Measurements from ENCODE around the gene ARPC1B. TPM values are rescaled to one million over a fixed set of nuclear protein-coding genes. Genes with fewer than 3 reads are reported as not detected.
"Not testable (repeated sequence)": the region's sequence is repeated elsewhere in the genome, so short reads cannot be mapped to it uniquely, and the experiment has no call there.

Gene ARPC1B
- total and polyA plus RNA-seq, 2 donors (not counting 1 experiment from before 2014, with no cell fraction given), result 142 to 563 TPM

DNA sequence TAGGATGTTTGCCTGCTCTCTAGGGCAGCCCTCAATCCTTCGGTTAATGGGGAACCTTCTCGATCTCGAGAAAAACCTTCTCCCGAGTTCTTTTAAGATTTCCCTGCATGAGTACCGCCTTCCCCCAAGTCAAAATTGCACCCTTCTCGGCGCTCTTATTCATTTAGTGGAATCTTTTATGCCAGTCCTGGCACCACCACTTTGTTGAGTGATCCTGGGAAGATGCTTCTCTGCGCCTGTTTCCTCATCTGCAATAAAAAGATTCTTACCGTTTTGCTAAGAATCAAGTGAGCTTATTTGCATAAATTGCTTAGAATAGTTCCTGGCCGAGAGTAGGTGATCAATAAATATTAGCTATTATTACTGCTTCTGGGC, 48.1 kb upstream of the ARPC1B start:
- Histone ChIP-seq H4K20me1 (ENCODE audit: control insufficient read depth, insufficient read depth, low read length, poor library complexity, severe bottlenecking) (peaks cover 49% of the 10 kb centered on the region), H3K9ac (ENCODE audit: low read length) (peak overlapping the region; percentile 81), H2AFZ (ENCODE audit: insufficient read depth, low read depth, low read length, poor library complexity, severe bottlenecking) (peak overlapping the region; percentile 98), H3K27me3 (replicated peaks in 1 of 4; ENCODE audit: control extremely low read depth in 1 of 4, control insufficient read depth in 3 of 4, insufficient read depth in 4 of 4, low read length in 3 of 4) (no peaks in the 10 kb centered on the region), H3K4me3 (ENCODE audit: control extremely low read depth in 1 of 5, extremely low read depth in 1 of 5, insufficient read depth in 1 of 5, low read depth in 2 of 5, low read length in 4 of 5) (peak overlapping the region; percentile 88 to 99 (median 91)), H3K9me3 (ENCODE audit: control extremely low read depth in 1 of 3, control insufficient read depth in 2 of 3, insufficient read depth in 1 of 3, low read length in 2 of 3) (peaks cover 0 to under 1% (median 0%) of the 10 kb centered on the region in 3 donors), H3K79me2 (ENCODE audit: control insufficient read depth, insufficient read depth, low read length) (peaks cover 65% of the 10 kb centered on the region), H3K4me1 (ENCODE audit: control insufficient read depth in 2 of 2, insufficient read depth in 2 of 2, low read length in 2 of 2) (peaks cover 22 to 28% of the 10 kb centered on the region in 2 donors), H3K27ac (ENCODE audit: low read length in 2 of 2) (peak overlapping the region in 1 of 2 donors; percentile 80), H3K36me3 (replicated peaks in 1 of 2; ENCODE audit: control extremely low read depth in 1 of 2, control insufficient read depth in 1 of 2, extremely low read depth in 1 of 2, insufficient read depth in 2 of 2, low read length in 1 of 2) (no peaks in the 10 kb centered on the region), H3K4me2 (replicated peaks; ENCODE audit: low read depth, low read length, poor library complexity, severe bottlenecking) (peak overlapping the region; percentile 99)
- TF ChIP-seq, protein P1, sequence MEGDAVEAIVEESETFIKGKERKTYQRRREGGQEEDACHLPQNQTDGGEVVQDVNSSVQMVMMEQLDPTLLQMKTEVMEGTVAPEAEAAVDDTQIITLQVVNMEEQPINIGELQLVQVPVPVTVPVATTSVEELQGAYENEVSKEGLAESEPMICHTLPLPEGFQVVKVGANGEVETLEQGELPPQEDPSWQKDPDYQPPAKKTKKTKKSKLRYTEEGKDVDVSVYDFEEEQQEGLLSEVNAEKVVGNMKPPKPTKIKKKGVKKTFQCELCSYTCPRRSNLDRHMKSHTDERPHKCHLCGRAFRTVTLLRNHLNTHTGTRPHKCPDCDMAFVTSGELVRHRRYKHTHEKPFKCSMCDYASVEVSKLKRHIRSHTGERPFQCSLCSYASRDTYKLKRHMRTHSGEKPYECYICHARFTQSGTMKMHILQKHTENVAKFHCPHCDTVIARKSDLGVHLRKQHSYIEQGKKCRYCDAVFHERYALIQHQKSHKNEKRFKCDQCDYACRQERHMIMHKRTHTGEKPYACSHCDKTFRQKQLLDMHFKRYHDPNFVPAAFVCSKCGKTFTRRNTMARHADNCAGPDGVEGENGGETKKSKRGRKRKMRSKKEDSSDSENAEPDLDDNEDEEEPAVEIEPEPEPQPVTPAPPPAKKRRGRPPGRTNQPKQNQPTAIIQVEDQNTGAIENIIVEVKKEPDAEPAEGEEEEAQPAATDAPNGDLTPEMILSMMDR (IDR thresholded peaks at IDR 0.05), result no peak
- no peak for TF ChIP-seq EZH2 (IDR thresholded peaks at IDR 0.05; ENCODE audit: borderline replicate concordance, insufficient read depth, low read depth, low read length, poor library complexity, severe bottlenecking)
- ATAC-seq (ENCODE audit: low read depth) (no peak), DNase-seq (no peak)
- H3K27me3 Mint-ChIP-seq, result no peaks in the 10 kb centered on the region
- CTCF ChIA-PET, result no interaction called here
- no peaks in the 10 kb centered on the region for H3K9me3 Mint-ChIP-seq (ENCODE audit: insufficient read depth)
- H3K27ac Mint-ChIP-seq, result peak overlapping the region; percentile 92
- intact Hi-C loops (cut with micrococcal nuclease), result loop anchor here (5.0 kb wide), 1 partner anchor 291 kb away; the partner anchor contains the start of gene ZSCAN25
- POLR2A ChIA-PET, result no interaction called here
- peaks cover 42% of the 10 kb centered on the region for H3K4me1 Mint-ChIP-seq
- peak overlapping the region; percentile 85 for H3K4me3 Mint-ChIP-seq
- WGBS (ENCODE audit: insufficient coverage), result 0% methylated on average over 7 of the region's 10 CpGs

DNA sequence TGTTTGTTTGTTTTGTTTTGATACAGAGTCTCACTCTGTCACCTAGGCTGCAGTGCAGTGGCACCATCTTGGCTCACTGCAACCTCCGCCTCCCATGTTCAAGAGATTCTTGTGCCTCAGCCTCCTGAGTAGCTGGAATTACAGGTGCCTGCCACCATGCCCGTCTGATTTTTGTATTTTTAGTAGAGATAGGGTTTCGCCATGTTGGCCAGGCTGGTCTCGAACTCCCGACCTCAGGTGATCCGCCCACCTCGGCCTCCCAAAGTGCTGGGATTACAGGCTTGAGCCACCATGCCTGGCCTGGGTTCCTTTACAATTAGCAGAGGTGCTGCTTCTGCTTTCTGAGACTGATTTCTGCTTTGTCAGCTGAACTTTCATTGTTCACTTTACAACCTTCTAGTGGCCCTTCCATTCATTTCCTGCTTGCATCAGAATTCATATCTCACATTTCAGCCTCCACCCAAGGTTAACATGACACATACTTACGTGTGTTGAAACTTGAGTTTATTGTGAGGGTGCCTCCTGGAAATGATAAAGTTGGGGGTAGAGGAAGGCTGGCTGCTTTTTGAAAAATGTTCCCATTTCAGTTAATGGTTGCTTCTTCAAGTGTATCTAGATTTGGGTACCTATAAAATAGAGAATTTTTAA, 44.1 kb upstream of the ARPC1B start:
- DNase-seq; intact Hi-C loops (cut with micrococcal nuclease); H3K27ac Mint-ChIP-seq; H3K9me3 ChIP-seq (ENCODE audit: control extremely low read depth in 1 of 3, control insufficient read depth in 2 of 3, insufficient read depth in 1 of 3, low read length in 2 of 3); H3K27me3 Mint-ChIP-seq; H3K27ac ChIP-seq (ENCODE audit: low read length in 2 of 2); H3K27me3 ChIP-seq (replicated peaks in 1 of 4; ENCODE audit: control extremely low read depth in 1 of 4, control insufficient read depth in 3 of 4, insufficient read depth in 4 of 4, low read length in 3 of 4); CTCF ChIA-PET; H3K4me3 Mint-ChIP-seq; H3K9ac ChIP-seq (ENCODE audit: low read length); H3K4me2 ChIP-seq (replicated peaks; ENCODE audit: low read depth, low read length, poor library complexity, severe bottlenecking); H3K4me3 ChIP-seq (ENCODE audit: control extremely low read depth in 1 of 5, extremely low read depth in 1 of 5, insufficient read depth in 1 of 5, low read depth in 2 of 5, low read length in 4 of 5); H2AFZ ChIP-seq (ENCODE audit: insufficient read depth, low read depth, low read length, poor library complexity, severe bottlenecking); ATAC-seq (ENCODE audit: low read depth); H3K9me3 Mint-ChIP-seq (ENCODE audit: insufficient read depth): not testable (repeated sequence)
- 71% methylated on average over 6 of the region's 8 CpGs for WGBS (ENCODE audit: insufficient coverage)
- H3K79me2 ChIP-seq (ENCODE audit: control insufficient read depth, insufficient read depth, low read length), result peaks cover 95% of the 10 kb centered on the region
- POLR2A ChIA-PET, result interaction anchor here (0.7 kb wide), 1 partner anchor 747 kb away, joined by 3 read pairs; no protein-coding TSS in a partner anchor
- H3K36me3 ChIP-seq (replicated peaks in 1 of 2; ENCODE audit: control extremely low read depth in 1 of 2, control insufficient read depth in 1 of 2, extremely low read depth in 1 of 2, insufficient read depth in 2 of 2, low read length in 1 of 2), result peaks cover 3 to 11% of the 10 kb centered on the region in 2 experiments
- peaks cover 15 to 20% of the 10 kb centered on the region in 2 donors for H3K4me1 ChIP-seq (ENCODE audit: control insufficient read depth in 2 of 2, insufficient read depth in 2 of 2, low read length in 2 of 2)
- peaks cover 73% of the 10 kb centered on the region for H4K20me1 ChIP-seq (ENCODE audit: control insufficient read depth, insufficient read depth, low read length, poor library complexity, severe bottlenecking)
- H3K4me1 Mint-ChIP-seq, result peaks cover 52% of the 10 kb centered on the region

Data from B cell (primary cell).